ENCODE measurements around the gene PARP8. TPM values are rescaled to one million over a fixed set of nuclear protein-coding genes. Genes with fewer than 3 reads are reported as not detected.

PARP8 gene
- total and polyA plus RNA-seq, 7 experiments from 2014 or later = 45.7 to 188 (median 121) TPM

DNA sequence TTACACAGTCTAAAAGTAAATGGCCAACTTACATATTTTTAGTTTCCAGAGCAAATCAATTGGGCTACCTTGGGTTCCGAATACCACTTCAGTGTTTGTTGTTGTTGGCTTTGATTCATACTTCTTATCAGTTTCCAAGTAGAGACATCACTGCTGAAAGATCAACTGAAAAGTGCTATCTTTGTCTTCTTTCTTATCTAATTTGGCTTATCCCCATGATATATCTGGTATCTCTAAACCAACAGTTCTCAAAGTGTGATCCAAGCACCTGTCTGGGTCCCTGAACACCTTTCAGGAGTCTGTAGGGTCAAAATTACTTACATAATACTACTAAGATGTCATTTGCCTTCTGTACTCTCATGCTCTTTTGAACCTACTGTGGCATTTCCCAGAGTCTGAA, 200.0 kb downstream of the PARP8 start:
- peaks cover 0 to 2% (median 0%) of the 10 kb centered on the region in 11 donors for H3K9me3 Mint-ChIP-seq
- no peaks in the 10 kb centered on the region for H3K36me3 Mint-ChIP-seq
- no peak overlapping the region for H3K27ac Mint-ChIP-seq
- ChIA-PET CTCF (no interaction called here), POLR2A (no interaction called here)
- H3K4me3 ChIP-seq (ENCODE audit: low read length) = no peak overlapping the region
- no peaks in the 10 kb centered on the region for H3K9me3 ChIP-seq (ENCODE audit: control insufficient read depth in 2 of 3, low read length in 3 of 3)
- no peak for DNase-seq
- H3K4me1 Mint-ChIP-seq = no peaks in the 10 kb centered on the region
- peaks cover 24 to 49% (median 38%) of the 10 kb centered on the region in 5 donors for H3K27me3 Mint-ChIP-seq
- no peak overlapping the region for H3K4me3 Mint-ChIP-seq
- no peak overlapping the region for H3K27ac ChIP-seq (ENCODE audit: low read depth, low read length)
- intact Hi-C loops (cut with micrococcal nuclease) = no loop called here
- ATAC-seq = no peak
- H3K4me1 ChIP-seq (ENCODE audit: control insufficient read depth in 2 of 2, insufficient read depth in 2 of 2, low read length in 2 of 2) = no peaks in the 10 kb centered on the region
- no peaks in the 10 kb centered on the region for H3K36me3 ChIP-seq (ENCODE audit: control insufficient read depth in 2 of 3, insufficient read depth in 3 of 3, low read length in 3 of 3)
- no peaks in the 10 kb centered on the region for H3K27me3 ChIP-seq (ENCODE audit: control insufficient read depth in 2 of 2, insufficient read depth in 2 of 2, low read length in 2 of 2)

DNA sequence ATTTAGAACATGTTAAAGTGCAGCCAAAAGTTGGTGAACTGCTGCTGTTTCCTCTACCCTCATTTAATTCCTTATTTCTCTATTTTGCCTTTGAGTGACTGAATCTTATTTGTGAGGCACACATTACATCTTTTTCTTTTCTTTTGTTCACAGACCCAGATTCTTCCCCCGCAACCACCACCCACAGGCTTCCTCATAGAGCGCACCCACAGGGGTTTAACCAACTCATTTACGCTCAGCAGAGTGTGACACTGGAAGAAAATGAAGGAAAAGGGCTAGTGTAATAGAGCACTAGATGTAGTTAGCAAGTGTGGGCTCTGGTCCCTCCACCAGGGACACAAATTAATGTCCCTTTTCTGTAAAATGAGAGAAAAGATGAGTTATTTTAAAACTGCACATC, 200.7 kb downstream of the PARP8 start:
- intact Hi-C loops (cut with micrococcal nuclease) = no loop called here
- Histone ChIP-seq H3K27ac (ENCODE audit: low read depth, low read length) (no peak overlapping the region), H3K4me3 (ENCODE audit: low read length) (no peak overlapping the region), H3K27me3 (ENCODE audit: control insufficient read depth in 2 of 2, insufficient read depth in 2 of 2, low read length in 2 of 2) (no peaks in the 10 kb centered on the region), H3K9me3 (ENCODE audit: control insufficient read depth in 2 of 3, low read length in 3 of 3) (no peaks in the 10 kb centered on the region), H3K36me3 (ENCODE audit: control insufficient read depth in 2 of 3, insufficient read depth in 3 of 3, low read length in 3 of 3) (no peaks in the 10 kb centered on the region), H3K4me1 (ENCODE audit: control insufficient read depth in 2 of 2, insufficient read depth in 2 of 2, low read length in 2 of 2) (no peaks in the 10 kb centered on the region)
- CTCF ChIA-PET = no interaction called here
- peaks cover 24 to 45% (median 32%) of the 10 kb centered on the region in 5 donors for H3K27me3 Mint-ChIP-seq
- no peaks in the 10 kb centered on the region for H3K4me1 Mint-ChIP-seq
- no peak overlapping the region for H3K27ac Mint-ChIP-seq
- POLR2A ChIA-PET = no interaction called here
- DNase-seq (no peak), ATAC-seq (no peak)
- peaks cover 0 to 2% (median 0%) of the 10 kb centered on the region in 11 donors for H3K9me3 Mint-ChIP-seq
- H3K36me3 Mint-ChIP-seq = no peaks in the 10 kb centered on the region
- no peak overlapping the region for H3K4me3 Mint-ChIP-seq

- CTCF ChIA-PET = no interaction called here
- H3K4me1 Mint-ChIP-seq = peaks cover 6 to 18% (median 8%) of the 10 kb centered on the region in 7 donors
- POLR2A ChIA-PET = no interaction called here
- peak overlapping the region in 1 of 10 donors; percentile 31 for H3K4me3 Mint-ChIP-seq
- Histone ChIP-seq H3K4me1 (ENCODE audit: control insufficient read depth in 2 of 2, insufficient read depth in 2 of 2, low read length in 2 of 2) (no peaks in the 10 kb centered on the region), H3K27me3 (ENCODE audit: control insufficient read depth in 2 of 2, insufficient read depth in 2 of 2, low read length in 2 of 2) (no peaks in the 10 kb centered on the region), H3K36me3 (ENCODE audit: control insufficient read depth in 2 of 3, insufficient read depth in 3 of 3, low read length in 3 of 3) (no peaks in the 10 kb centered on the region), H3K9me3 (ENCODE audit: control insufficient read depth in 2 of 3, low read length in 3 of 3) (no peaks in the 10 kb centered on the region), H3K4me3 (ENCODE audit: low read length) (no peak overlapping the region), H3K27ac (ENCODE audit: low read depth, low read length) (no peak overlapping the region)
- DNase-seq = no peak
- no peak overlapping the region for H3K27ac Mint-ChIP-seq
- peaks cover 11 to 28% (median 17%) of the 10 kb centered on the region in 5 donors for H3K27me3 Mint-ChIP-seq
- intact Hi-C loops (cut with micrococcal nuclease) = no loop called here
- H3K36me3 Mint-ChIP-seq = no peaks in the 10 kb centered on the region
- peaks cover 0 to 6% (median 4%) of the 10 kb centered on the region in 11 donors for H3K9me3 Mint-ChIP-seq
- ATAC-seq = no peak
These were observed 207.3 kb downstream of the PARP8 start for GRCh38 chr5:50873595-50874277.

DNA sequence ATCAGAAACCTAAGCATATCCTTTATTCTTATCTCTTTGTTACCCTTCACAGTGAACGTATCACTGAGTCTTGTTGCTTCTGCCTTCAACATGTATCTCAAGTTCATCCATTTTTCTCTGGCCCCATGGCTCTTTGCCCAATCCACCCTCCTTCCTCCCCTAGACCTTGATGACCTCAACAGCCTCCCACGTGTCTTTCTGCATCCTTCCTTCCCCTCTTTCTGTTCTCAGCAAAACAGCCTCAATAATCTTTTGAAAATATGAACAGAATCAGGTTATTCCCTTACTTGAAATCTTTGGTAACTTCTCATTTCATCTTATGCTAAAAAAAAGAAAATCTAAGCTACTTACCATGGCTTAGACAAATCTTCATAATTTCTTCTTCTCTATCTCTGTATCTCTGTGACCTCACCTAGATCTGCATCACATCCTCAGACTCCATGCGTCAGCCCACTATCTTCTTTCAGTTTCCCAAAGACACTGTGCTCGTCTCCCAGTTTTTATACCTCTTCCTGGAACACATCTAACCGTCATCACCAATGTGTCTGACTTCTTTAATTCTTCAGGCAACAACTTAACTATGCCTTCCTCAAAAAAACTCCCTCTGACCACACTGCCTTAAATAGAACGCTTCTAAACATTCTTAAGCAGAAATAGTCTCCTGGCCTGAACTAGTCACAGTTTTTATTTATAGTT, 208.0 kb downstream of the PARP8 start:
- Mint-ChIP-seq H3K4me3 (peak overlapping the region in 1 of 10 donors; percentile 31), H3K36me3 (no peaks in the 10 kb centered on the region), H3K27ac (peak overlapping the region in 1 of 9 donors; percentile 1), H3K27me3 (peaks cover 5 to 29% (median 18%) of the 10 kb centered on the region in 5 donors), H3K9me3 (peaks cover 0 to 6% (median 4%) of the 10 kb centered on the region in 11 donors), H3K4me1 (peaks cover 6 to 18% (median 8%) of the 10 kb centered on the region in 7 donors)
- H3K27me3 ChIP-seq (ENCODE audit: control insufficient read depth in 2 of 2, insufficient read depth in 2 of 2, low read length in 2 of 2) = no peaks in the 10 kb centered on the region
- ChIA-PET CTCF (no interaction called here), POLR2A (no interaction called here)
- no peaks in the 10 kb centered on the region for H3K36me3 ChIP-seq (ENCODE audit: control insufficient read depth in 2 of 3, insufficient read depth in 3 of 3, low read length in 3 of 3)
- ATAC-seq (peak; percentile 41), DNase-seq (peak in 1 of 9 donors; percentile 6)
- intact Hi-C loops (cut with micrococcal nuclease) = no loop called here
- no peaks in the 10 kb centered on the region for H3K4me1 ChIP-seq (ENCODE audit: control insufficient read depth in 2 of 2, insufficient read depth in 2 of 2, low read length in 2 of 2)
- no peak overlapping the region for H3K27ac ChIP-seq (ENCODE audit: low read depth, low read length)
- H3K9me3 ChIP-seq (ENCODE audit: control insufficient read depth in 2 of 3, low read length in 3 of 3) = no peaks in the 10 kb centered on the region
- H3K4me3 ChIP-seq (ENCODE audit: low read length) = no peak overlapping the region

- Histone ChIP-seq H3K4me1 (ENCODE audit: control insufficient read depth in 2 of 2, insufficient read depth in 2 of 2, low read length in 2 of 2) (no peaks in the 10 kb centered on the region), H3K27ac (ENCODE audit: low read depth, low read length) (no peak overlapping the region), H3K36me3 (ENCODE audit: control insufficient read depth in 2 of 3, insufficient read depth in 3 of 3, low read length in 3 of 3) (no peaks in the 10 kb centered on the region), H3K4me3 (ENCODE audit: low read length) (no peak overlapping the region), H3K27me3 (ENCODE audit: control insufficient read depth in 2 of 2, insufficient read depth in 2 of 2, low read length in 2 of 2) (no peaks in the 10 kb centered on the region), H3K9me3 (ENCODE audit: control insufficient read depth in 2 of 3, low read length in 3 of 3) (no peaks in the 10 kb centered on the region)
- peaks cover 0 to 27% (median 14%) of the 10 kb centered on the region in 5 donors for H3K27me3 Mint-ChIP-seq
- CTCF ChIA-PET = no interaction called here
- ATAC-seq = no peak
- H3K4me1 Mint-ChIP-seq = peaks cover 6 to 18% (median 8%) of the 10 kb centered on the region in 7 donors
- H3K4me3 Mint-ChIP-seq = peak overlapping the region in 1 of 10 donors; percentile 31
- DNase-seq = no peak
- POLR2A ChIA-PET = no interaction called here
- H3K27ac Mint-ChIP-seq = no peak overlapping the region
- intact Hi-C loops (cut with micrococcal nuclease) = no loop called here
- H3K9me3 Mint-ChIP-seq = peaks cover 0 to 6% (median 4%) of the 10 kb centered on the region in 11 donors
- peaks cover 0 to 1% (median 0%) of the 10 kb centered on the region in 5 donors for H3K36me3 Mint-ChIP-seq
These were observed 208.5 kb downstream of the PARP8 start for GRCh38 chr5:50875002-50875344.

- H3K9me3 Mint-ChIP-seq = peaks cover 0 to 6% (median 2%) of the 10 kb centered on the region in 11 donors
- CTCF ChIA-PET = no interaction called here
- Histone ChIP-seq H3K4me3 (ENCODE audit: low read length) (no peak overlapping the region), H3K36me3 (ENCODE audit: control insufficient read depth in 2 of 3, insufficient read depth in 3 of 3, low read length in 3 of 3) (no peaks in the 10 kb centered on the region), H3K9me3 (ENCODE audit: control insufficient read depth in 2 of 3, low read length in 3 of 3) (no peaks in the 10 kb centered on the region), H3K27ac (ENCODE audit: low read depth, low read length) (no peak overlapping the region), H3K27me3 (ENCODE audit: control insufficient read depth in 2 of 2, insufficient read depth in 2 of 2, low read length in 2 of 2) (no peaks in the 10 kb centered on the region), H3K4me1 (ENCODE audit: control insufficient read depth in 2 of 2, insufficient read depth in 2 of 2, low read length in 2 of 2) (no peaks in the 10 kb centered on the region)
- POLR2A ChIA-PET = no interaction called here
- peaks cover 0 to 4% (median 0%) of the 10 kb centered on the region in 5 donors for H3K36me3 Mint-ChIP-seq
- no peak for ATAC-seq
- intact Hi-C loops (cut with micrococcal nuclease) = no loop called here
- H3K4me1 Mint-ChIP-seq = peaks cover 6 to 15% (median 8%) of the 10 kb centered on the region in 7 donors
- H3K27me3 Mint-ChIP-seq = peaks cover 0 to 19% (median 9%) of the 10 kb centered on the region in 5 donors
- H3K4me3 Mint-ChIP-seq = no peak overlapping the region
- DNase-seq = no peak
- no peak overlapping the region for H3K27ac Mint-ChIP-seq
These were observed 212.0 kb downstream of the PARP8 start for GRCh38 chr5:50878470-50878869.

DNA sequence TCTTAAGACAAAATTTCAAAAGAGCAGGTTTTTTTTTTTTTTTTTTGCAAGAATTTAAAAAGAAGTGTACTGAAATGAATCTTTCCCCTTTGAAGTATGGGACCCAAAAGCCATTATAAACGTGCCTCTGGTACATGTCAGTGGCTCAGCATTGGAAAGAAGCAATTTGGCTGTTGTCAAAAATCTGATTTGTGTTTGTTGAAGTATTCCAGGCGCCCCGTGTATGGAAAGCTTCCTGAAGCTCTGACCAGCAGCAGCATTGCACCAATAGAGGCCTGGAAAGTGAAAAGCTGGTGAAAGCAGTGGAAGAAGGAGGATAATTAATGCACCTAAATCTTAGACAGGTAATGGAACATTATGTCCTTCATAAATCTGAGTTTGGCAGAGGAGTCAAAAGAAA, 215.0 kb downstream of the PARP8 start:
- ChIA-PET POLR2A (no interaction called here), CTCF (no interaction called here)
- H3K9me3 ChIP-seq (ENCODE audit: control insufficient read depth in 2 of 3, low read length in 3 of 3) = no peaks in the 10 kb centered on the region
- no peak overlapping the region for H3K27ac ChIP-seq (ENCODE audit: low read depth, low read length)
- Mint-ChIP-seq H3K27me3 (peaks cover 4 to 29% (median 23%) of the 10 kb centered on the region in 5 donors), H3K4me1 (no peaks in the 10 kb centered on the region), H3K36me3 (peaks cover 0 to 4% (median 0%) of the 10 kb centered on the region in 5 donors), H3K9me3 (peaks cover 0 to 10% (median 0%) of the 10 kb centered on the region in 11 donors), H3K4me3 (no peak overlapping the region), H3K27ac (no peak overlapping the region)
- intact Hi-C loops (cut with micrococcal nuclease) = no loop called here
- H3K4me1 ChIP-seq (ENCODE audit: control insufficient read depth in 2 of 2, insufficient read depth in 2 of 2, low read length in 2 of 2) = no peaks in the 10 kb centered on the region
- H3K27me3 ChIP-seq (ENCODE audit: control insufficient read depth in 2 of 2, insufficient read depth in 2 of 2, low read length in 2 of 2) = no peaks in the 10 kb centered on the region
- no peaks in the 10 kb centered on the region for H3K36me3 ChIP-seq (ENCODE audit: control insufficient read depth in 2 of 3, insufficient read depth in 3 of 3, low read length in 3 of 3)
- ATAC-seq (no peak), DNase-seq (no peak)
- no peak overlapping the region for H3K4me3 ChIP-seq (ENCODE audit: low read length)

Measured in naive thymus-derived CD4-positive, alpha-beta T cell (primary cell).